Stimulated activated CD4-positive, alpha-beta T cell treated with anti-CD3 and anti-CD28 coated beads, TNF-alpha, amount 100 ng/mL, for 4 hours (primary cell): Measurements from ENCODE around the gene ADAMTS2.

Experiments used
- DNase-seq, 3 experiments: peaks; one replicate each; pipeline ENCODE4 v3.0.0-alpha.2; 2020; ENCODE audit warnings: low read depth in 3 of 3

ADAMTS2 gene

DNA sequence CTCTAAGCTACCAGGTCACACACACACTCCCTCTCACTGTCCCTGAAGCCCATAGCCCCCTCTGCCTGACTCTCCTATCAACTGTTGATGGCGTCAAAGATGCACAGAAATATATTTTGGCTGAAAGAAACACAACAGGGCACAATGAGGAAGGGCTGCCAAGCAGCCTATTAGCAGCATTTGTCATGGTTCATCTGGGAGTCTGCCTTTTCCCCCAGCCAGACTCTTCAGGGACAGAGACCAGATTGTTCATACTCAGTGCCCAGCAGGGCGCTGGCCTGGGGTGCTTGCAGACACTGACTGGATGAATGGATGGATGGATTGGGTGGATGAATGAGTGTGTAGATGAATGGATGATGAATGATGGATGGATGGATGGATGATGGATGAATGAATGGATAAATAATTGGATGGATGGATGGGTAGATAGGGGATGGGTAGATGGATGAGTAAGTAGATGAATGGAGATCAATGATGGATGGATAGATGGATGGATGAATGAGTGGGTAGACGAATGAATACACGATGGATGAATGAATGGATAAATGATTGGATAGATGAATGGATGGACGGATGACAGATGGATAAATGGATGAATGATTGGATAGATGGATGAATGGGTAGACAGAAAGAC, 90.5 kb downstream of the ADAMTS2 start:
- no peak for DNase-seq

DNA sequence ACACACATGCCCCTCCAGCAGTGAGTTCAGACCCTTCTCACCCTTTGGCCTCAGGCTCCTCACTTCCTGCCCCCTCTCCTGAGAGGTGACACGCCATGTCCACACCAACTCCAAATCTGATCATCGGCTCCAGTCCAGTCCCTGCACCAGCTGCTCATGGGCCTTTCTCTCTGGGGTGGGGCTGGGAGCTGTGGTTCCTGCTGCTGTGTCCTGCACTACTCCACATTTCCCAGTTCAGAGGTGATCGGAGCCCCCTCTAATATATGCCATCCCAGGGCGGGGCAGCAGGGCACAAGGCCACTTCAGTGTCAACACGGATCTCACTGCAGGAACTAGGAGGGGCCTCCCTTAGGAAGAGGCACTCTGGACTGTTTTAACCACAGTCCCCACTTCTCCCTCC, 91.5 kb downstream of the ADAMTS2 start:
- no peak for DNase-seq

DNA sequence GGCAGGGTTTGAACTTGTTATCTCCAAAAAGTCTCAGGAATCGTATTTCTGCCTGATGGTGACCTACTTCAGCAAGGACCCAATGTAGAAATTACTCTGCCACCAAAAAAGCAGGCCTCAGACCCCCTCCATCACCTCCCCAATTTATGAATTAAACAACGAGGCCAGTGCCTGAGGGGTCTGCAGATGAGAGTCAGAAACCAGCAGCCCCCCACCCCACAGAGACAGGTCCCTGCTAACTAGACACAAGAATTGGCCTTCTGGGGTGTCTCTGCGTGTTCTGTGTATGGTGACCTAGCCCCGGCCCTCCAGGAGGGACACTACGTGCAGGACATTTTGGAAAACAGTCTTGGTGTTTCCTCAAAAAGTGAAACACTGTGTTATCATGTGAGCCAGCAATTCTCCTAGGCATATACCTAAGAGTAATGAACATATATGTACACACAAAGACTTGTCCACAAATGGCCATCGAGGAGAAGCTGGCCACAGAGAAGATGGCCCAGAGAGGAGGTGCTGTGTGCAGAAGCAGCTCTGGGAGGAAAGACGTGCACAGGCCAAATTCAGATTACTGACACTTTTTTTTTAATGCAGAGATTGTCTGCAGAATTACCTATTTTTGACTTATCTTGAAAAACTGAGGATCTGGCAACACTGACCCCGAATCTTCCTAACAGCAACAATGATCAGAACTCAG, 93.8 kb downstream of the ADAMTS2 start:
- DNase-seq, result no peak

DNA sequence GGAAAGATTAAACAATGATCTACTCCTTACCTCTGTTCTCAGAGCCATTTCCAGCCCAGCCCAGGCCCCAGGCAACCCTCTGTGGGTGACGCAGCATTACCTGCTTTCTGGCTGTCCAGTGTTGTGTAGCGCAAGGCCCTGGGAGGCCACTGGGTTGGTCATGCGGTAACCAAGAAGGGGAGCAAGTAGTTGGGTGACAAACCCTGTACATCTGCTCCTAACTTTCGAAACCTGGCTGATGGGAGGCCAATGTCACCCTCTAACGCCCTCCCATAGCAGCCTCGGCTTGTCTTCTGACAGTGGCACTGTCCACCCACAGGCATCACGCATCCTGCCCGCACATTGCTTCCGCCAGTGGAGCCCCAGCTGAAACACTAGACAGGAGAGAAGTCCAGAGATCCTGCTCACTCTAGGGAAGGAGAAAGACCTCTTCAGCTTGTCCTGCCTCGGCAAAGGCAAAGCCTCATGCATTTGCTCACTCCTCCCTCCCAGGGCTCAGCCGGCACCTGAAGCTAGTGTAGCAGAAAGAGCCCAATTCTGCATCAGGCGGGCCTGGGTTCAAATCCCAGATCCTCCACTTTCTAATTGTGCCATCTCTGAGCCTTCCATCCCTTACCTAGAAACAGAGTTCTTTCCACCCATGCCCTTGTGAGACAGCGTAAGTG, 94.6 kb downstream of the ADAMTS2 start:
- DNase-seq, result no peak

DNA sequence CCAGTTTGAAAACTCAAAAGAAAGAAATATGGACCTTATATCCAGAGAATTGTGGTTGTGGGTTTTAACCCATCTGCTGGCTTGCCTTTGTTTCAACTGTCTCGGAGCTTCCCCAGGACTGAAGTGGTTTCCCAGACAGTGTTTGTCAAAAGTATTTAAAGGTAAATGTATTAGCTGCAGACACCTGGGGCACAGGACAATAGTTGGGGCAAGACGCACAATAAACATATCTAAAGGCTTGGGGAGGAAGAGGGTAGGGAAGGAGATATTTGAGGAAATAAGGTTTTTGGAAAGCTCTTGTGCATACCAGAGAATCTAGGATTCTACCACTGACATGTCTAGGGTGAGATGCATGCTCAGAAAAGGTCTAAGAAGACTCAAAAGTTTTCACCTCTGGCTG, 99.0 kb downstream of the ADAMTS2 start:
- DNase-seq, result no peak

DNA sequence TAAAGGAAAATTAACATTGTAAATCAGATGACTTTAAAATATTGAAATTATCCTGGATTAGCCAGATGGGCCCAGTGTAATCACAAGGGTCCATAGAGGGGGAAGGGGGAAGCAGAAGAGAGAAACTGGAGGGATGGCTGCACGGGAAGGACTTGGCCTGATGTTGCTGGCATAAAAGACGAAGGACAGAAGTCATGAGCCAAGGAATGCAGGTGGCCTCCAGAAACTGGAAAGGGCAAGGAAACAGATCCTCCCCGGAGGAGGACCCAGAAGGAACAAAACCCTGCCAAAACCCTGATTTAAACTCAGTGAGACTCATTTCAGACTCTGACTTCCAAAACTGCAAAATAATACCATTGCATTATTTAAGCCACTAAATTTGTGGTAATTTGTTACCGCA, 100.2 kb downstream of the ADAMTS2 start:
- DNase-seq, result no peak

DNA sequence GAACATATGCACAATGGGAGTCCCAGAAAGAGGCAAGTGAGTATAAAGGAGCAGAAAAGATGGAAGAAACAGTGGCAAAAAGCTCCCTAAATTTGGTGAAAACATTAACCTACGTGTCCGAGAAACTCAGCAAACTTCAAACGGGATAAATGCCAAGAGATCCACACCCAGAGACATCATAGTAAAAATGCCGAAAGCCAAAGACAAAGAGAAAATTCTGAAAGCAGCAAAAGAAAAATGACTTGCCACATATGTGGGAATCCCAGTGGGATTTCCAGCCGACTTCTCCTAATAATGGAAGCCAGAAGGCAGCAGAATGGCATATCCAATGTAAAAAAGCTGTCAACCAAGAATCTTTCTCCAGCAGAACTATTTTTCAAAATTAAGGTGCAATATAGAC, 101.2 kb downstream of the ADAMTS2 start:
- no peak for DNase-seq

DNA sequence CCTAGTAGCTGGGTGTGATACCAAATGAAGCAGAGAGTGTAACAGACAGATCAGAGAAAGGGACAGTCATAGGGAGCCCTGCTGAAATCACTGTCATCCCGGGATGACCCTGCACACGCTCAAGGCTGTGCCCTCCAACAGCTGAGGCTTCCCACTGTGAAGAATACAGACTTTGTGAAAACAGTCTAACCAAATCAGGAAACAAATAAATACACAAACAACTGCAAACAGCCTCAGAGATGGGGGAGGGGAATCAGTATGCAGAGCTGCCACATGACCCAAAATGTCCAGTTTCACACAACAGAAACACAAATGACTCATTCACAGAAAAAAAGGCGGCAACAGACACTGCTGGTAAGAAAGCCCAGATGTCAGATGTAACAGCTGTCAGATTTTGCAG, 101.9 kb downstream of the ADAMTS2 start:
- DNase-seq, result no peak

DNA sequence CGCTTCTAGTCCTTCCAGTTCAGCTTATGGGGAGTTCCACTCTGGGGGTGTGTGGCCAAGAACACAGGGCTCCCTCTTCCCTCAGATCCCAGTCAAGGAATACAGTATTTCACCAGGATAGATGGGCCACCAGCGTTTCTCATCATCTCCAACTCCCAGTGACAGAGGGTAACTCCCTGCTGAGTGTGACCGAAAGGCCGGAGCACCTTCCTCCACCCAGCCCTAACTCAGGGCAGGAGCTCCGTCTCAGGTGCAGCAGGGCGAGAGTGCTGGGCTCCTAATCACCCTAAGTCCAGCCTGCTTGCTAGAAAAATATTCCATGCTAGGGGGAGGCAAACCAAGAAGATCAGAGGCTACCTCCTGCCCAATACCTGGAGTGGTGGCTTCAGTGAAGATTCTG, 102.6 kb downstream of the ADAMTS2 start:
- no peak for DNase-seq

DNA sequence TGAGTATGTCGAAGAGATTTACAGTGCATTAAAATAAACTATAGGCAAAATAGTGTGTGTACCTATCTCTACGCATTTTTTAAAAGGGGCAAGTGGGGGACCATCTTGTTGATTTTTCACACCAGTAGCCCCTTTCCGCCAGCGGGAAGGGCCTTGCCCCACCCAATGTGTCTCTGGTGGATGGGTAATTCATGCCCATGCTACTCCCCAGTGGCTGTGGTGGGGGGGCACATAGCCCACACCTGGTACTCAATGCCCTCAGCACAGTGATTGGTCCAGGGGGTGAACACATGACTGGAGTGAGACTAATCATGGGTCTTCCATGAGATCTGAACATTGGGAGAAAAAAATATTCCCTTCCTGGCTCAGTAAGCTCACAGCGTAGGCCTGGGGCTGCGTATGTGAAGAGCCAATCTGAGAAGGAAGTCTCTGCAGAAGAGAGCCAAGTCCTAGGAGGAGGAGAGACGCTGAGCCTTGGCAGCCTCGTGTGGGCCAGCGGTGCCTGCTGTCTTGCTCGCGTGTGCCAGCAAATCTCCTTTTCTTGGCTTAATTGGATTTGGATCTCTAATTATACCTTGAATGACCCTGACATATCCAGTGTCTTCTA, 103.4 kb downstream of the ADAMTS2 start:
- no peak for DNase-seq

DNA sequence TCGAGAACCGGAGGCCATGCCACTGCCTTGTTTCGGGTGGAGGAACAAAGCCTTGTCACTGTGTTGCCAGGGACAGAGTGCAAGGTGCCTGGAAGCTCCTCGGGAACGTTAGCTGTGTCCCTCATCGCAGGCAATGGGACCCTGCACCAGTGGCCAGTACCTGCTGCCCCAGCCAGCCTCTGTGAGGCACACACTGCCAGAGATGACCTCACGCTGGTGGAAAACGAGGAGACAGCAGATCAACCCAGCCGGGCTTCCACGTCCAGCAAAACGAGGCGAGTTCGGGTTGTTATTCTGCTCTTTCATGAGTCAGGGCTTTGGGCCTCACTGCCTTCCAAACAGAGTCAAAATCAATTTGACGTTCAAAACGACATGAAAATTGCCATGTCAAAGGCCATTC, 104.1 kb downstream of the ADAMTS2 start:
- no peak for DNase-seq

DNA sequence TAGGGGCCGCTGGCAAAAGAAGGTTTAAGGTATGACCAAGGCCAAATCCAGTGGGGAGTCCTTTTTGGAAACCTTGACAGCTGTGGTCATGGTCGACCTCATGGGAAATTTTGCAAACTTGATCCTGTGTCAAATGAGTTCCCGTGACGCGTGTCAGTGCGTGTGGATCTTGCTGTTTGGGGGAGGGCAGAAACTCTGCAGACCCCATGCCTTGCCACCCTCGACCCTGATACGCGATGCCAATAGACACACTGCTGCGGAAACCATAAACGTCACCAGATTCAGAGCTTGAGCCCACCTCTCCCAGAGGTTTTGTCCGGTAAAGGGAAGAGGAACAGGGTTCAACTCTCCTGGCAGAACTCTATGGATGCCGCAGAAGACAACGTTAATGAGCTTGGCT, 104.7 kb downstream of the ADAMTS2 start:
- DNase-seq, result no peak

DNA sequence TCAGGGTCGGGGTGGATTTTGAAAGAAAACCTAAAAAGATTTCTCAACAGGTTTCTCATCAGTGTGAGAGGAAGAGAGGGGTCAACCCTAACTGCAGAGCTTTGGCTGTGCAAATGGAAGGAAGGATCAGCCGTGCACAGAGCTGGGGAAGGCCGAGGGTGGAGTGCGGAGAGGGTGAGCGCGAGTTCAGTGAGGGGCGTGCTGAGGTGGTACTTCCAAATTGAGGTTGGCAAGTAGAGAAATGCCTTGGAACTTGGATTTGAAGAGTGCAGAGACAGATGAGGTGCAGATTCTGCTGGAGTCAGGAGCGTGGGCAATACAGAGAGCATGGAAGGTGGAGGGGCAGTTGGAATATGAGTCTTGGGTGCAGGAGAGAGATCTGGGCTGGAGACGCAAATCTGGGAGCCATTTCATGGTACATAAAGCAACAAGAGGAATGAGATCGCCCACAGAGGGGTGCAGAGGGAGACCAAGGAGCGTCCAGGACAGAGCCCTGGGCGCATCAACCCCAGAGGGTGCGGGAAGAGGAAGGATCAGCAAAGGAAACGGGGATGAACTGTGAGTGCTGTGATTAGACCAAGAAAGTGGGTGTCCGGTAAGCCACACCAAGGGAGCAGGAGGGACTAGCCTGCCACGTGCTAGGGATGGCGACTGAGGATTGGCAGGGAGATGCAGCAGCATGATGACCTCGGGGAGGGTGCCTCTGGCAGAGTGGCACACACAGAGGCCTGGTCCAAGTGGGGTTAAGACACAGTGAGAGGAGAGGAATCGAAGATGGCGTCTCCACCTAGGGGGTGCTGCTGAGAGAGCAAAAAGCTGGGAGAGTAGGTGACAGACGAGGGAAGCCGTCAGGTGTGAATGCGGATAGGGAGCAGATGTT, 105.8 kb downstream of the ADAMTS2 start:
- no peak for DNase-seq

DNA sequence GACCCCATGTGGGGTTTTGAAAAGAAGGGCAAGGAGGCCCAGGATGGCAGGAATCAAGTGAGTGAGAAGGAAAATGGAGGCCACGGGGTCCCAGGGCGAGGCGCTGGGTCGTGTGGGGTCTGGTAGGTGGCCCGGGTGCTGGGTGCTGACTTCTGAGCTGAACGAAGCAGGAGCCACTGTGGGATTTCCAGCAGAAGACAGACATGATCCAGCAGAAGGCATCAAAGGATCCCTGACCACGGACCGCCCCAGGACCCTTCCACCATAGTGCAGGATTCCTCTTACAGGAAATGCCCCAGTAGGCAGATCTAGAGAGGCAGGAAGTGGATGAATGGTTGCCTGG, 106.7 kb downstream of the ADAMTS2 start:
- no peak for DNase-seq

DNA sequence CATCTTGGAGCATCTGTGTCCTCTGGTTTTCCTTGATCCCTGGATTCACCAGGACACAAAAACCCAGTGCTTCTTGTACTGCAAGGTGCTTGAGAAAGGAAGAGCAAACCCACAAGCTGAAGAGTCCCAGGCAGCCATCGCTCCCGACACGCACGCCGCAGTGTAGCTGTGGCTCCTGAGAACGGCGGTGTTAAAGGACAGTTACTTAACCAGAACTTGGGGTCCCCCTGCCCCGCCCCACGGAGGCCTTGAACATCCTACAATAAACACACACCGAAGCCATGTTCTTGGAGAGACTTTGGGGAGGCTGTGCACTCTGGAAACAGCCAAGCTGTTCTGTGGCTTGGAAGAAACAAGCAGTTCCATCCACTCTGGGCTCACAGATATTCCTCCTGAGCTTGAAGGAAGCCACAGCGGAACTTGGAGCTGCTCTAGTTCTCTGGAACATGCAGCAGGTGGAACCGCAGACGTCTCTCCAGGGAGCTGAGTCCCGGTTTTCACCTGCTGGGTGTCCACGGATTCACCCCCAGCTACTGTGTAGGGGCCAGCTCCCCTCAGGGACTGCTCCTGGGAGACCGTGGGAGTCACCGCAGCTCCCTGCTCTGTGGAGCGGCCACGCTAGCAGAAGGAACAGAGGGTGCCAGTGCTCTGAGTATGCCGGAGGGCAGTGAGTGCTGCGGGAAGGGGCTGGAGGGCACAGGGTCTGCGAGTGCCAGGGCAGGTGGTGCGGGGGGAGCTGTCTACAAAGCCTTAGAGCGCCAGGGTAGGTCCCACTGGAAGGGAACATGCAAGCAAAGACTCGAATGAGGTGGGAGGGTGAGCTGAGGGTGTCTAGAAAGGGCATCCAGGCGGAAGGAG, 107.3 kb downstream of the ADAMTS2 start:
- no peak for DNase-seq

DNA sequence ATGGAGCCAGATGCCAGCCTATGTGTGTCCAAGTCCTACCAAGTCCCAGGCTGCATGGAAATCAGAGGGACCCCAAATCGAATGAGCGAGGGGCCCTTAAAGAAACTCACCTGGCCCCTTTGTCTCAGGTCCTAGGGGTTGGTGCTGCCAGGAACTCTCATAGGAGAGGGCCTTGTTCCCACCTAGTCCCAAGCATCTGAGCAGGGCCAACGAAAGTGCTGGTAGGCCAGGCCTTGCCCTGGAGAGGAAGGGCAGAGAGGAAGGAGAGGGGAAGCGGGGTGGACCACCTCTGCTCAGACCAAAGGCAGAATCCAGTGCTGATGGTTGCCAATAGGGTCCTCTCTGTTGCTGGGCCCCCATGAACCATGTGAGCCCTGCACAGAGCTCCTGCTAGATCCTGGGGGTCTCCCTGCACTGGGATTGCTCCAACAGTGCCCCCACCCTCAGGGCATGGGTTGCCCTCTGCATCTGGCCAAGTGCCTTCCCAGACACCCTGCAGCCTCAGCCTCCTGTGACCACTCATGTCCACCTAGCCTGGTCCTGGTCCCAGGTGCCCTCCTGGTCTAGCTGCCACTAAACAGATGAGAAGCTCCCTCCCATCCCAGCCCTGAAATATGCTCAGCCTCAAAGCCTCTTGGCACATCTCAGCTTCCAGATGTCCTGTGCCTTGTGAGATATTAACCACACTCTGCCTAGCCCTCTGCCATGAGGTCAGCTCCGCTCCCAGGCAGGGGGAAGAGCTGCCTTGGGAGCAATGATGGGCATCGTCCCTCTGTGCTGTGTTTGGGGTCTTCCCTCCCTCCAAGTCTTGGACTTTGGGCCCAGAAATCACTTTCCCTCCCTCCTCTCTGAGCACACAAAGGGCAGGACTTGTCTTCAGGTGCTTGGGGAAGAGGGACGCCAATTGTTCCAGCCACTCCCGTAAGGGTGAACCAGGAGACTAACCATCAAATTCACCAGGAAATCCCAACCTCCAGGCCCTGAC, 109.6 kb downstream of the ADAMTS2 start:
- no peak for DNase-seq

DNA sequence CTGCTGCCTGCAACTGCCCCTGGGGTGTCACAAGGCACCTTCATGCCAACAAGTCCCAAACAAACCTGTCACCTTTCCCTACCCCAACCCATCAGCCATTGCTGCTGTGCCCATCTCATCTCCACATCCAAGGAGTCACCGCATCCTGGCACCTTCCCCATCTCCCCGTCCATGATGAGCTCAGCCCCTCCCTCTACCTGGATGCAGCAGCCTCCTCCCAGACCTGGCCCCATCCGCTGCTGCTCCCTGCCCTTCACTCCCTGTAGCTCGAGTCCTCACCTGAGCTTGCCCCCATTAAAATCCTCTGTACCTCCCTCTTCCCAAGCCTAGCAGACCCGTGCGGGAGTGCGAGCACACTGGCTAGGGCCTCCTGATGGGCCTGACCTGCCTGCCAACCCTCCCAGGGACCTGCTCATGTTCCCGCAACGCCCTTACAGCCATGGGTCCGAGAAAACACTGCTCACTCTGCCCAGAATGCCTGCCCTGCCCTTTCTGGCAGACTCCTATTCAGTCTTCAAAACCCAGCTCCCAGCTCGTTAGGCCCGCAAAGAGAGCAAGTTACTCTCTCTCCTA, 110.6 kb downstream of the ADAMTS2 start:
- DNase-seq, result no peak

DNA sequence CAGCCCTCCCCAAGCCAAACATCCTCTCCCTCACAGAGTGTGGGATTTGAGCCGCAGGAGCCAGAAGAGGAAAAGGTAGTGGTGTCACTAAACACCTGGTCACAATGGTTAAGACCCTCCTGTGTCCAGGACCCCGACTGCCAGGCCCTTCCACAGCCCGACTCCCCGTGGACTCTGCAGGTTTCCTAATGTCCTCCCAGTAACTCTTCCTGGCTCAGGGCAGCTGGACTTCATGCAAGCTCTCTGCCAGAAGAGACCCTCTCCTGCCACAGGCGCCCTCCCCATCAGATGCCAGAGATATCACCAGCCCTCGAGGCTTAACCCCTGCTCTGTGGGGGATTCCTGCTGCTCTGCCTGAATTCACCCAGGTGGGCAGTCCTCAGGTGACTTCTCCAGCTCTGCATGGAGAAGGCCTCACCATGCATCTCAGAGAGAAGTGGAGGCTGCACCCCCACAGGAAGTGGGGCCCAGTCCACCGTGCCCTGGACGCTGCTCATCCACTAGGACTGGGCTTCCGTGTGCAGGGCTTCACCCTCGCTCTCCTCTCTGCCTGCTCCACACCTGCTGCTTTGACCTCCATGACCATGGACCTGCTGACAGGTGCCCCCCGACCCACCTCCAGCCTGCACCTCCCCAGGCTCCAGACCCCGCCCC, 111.2 kb downstream of the ADAMTS2 start:
- DNase-seq, result no peak
